GM12874 (cell line): Measurements from ENCODE around the gene SLIRP.
A peak's percentile ranks its signal among the peaks of the same experiment; 100 is the strongest.

ENCODE experiments used
- TF ChIP-seq, protein P1 (sequence below): IDR thresholded peaks from 2 replicates; pipeline ENCODE4 v1.5.1; 2011; ENCODE audit warnings: low read depth, mild to moderate bottlenecking, control low read depth, low read length, moderate library complexity; ENCODE audit not compliant: insufficient read depth

Gene SLIRP

GRCh38 chr14:77746064-77746702 is 38.3 kb downstream of the SLIRP start:
- TF ChIP-seq, protein P1, sequence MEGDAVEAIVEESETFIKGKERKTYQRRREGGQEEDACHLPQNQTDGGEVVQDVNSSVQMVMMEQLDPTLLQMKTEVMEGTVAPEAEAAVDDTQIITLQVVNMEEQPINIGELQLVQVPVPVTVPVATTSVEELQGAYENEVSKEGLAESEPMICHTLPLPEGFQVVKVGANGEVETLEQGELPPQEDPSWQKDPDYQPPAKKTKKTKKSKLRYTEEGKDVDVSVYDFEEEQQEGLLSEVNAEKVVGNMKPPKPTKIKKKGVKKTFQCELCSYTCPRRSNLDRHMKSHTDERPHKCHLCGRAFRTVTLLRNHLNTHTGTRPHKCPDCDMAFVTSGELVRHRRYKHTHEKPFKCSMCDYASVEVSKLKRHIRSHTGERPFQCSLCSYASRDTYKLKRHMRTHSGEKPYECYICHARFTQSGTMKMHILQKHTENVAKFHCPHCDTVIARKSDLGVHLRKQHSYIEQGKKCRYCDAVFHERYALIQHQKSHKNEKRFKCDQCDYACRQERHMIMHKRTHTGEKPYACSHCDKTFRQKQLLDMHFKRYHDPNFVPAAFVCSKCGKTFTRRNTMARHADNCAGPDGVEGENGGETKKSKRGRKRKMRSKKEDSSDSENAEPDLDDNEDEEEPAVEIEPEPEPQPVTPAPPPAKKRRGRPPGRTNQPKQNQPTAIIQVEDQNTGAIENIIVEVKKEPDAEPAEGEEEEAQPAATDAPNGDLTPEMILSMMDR = no peak

DNA sequence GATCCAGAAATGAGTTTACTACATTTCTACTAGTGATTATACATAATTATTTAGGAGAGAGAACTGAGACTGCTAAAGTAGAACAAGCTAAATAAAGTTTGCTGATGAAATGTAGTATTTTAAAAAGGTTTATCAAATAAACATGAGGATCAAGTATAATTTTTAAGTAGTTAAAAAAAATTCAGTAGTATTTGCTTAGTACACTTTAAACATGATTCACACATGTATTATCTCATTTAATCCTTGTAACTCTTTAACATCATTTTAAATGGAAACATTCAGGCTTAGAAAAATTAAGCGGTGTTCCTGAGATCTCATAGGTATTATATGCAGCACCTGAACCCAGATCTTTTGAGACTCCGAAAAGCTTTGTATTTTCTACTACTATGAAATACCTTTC is 44.4 kb downstream of the SLIRP start:
- TF ChIP-seq, protein P1 = no peak

GRCh38 chr14:77752799-77753516 is 45.1 kb downstream of the SLIRP start:
- TF ChIP-seq, protein P1 = no peak

- TF ChIP-seq, protein P1 = no peak
These were observed 52.7 kb downstream of the SLIRP start, which contains the start of gene SNW1 for GRCh38 chr14:77760381-77761204. TSS of gene SNW1 (minus strand) at chr14:77761156. CDS start at chr14:77761127, 29 bp downstream.

DNA sequence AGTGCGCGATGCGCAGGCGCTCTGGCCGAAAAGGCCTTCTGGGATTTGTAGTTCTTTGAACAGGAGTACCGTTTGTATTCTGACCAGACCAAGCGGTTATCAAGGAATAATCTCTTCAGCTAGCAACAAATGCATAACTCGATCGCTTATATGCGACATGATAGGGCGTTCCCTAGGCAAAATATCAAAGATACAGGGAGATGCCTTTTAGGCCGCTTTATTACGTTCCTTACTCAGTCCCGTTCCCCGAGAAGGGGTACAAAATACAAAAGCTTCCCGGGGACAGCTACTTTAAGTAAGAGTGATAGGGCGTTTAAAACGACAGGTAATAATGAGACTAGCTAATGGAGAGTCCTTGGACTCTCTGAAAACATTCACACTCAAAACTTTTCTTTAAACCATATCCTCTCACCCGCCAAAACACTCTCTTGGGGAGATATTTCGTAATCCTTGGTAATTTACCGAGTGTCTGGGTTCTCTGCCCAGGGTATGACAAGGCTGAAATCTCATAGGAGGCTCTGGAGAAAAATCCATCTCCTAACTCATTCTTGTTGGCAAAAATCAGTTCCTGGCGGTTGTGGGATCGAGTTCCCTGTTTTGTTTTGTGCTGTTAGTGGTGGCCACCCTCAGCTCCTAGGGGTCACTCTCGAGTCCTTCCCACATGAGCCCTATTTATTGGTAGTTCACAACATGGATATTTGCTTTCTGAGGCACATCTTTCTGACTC is 53.5 kb downstream of the SLIRP start:
- TF ChIP-seq, protein P1 = peak; percentile 18; the same call in 1 of the 2 replicates

- TF ChIP-seq, protein P1 = no peak
These were observed 55.4 kb downstream of the SLIRP start for GRCh38 chr14:77763316-77763715.

GRCh38 chr14:77763978-77764377 is 56.1 kb downstream of the SLIRP start:
- TF ChIP-seq, protein P1 = no peak
